Stimulated activated CD4-positive, alpha-beta T cell treated with anti-CD3 and anti-CD28 coated beads, Interleukin-12 subunit alpha, Interleukin-12 subunit beta, amount 100 ng/mL, for 48 hours (primary cell): ENCODE data around the gene MACROH2A1.

ENCODE experiments used
- DNase-seq, 3 donors: peaks; one replicate each; pipeline ENCODE4 v3.0.0-alpha.2; 2020; ENCODE audit warnings: low read depth in 2 of 3, low spot score in 1 of 3

MACROH2A1 gene

DNA sequence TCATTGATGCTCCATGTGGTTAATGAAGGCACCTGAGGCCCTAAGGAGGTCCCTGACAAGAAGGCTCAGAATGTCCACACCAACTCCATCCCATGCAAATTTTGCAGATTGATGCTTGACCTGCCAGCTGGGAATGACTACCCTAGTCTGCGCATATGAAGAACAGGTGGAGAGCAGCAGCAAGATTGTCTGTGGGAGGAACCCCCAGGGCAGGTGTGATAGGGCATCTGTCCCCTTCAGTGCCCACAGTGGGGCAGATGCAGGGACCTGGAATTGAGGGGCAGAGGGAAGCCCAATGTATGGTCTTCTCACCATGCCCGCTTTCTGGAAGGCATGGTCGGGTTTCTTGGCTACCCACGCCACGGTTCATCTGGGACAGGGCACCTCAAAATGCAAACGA is 79.6 kb downstream of the MACROH2A1 start:
- DNase-seq, result no peak

DNA sequence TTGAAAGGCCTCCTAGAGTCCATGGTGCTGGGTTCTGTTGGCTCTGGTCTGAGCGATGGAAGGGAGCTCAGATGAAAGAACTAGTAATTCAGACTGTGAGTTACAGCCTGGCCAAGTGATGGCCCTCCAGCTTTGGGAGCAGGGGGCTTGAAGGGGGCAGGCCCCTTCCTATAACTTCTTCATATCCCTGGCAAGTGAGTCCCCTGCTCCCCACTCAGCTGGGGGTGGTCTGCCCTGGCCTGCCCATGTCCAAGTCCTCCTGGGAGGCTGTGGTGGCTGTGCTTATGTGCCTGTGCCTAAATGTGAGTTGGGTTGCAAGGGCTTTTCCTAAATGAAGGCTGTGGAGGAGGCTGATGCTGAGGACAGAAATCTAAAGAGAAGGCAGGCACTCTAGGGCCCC is 80.1 kb downstream of the MACROH2A1 start:
- no peak for DNase-seq

DNA sequence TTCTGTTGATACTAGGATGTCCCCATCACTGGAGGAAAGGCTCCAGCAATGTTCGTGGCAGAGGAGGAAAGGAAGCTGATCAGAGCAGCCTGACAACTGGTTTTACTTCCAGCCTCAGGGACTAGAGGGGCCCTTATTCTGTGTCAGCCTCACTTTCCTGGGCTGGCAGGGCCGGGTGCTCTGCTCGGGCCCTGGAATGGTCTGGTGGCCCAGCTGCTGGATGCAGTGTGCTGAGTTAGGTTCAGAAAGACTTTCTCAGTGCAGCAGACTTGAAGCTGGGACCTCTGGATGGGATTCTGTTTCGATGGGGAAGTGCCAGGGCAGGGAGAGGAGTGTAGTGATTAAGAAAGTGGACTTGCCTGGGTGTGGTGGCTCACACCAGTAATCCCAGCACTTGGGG is 81.0 kb downstream of the MACROH2A1 start:
- DNase-seq, result no peak

DNA sequence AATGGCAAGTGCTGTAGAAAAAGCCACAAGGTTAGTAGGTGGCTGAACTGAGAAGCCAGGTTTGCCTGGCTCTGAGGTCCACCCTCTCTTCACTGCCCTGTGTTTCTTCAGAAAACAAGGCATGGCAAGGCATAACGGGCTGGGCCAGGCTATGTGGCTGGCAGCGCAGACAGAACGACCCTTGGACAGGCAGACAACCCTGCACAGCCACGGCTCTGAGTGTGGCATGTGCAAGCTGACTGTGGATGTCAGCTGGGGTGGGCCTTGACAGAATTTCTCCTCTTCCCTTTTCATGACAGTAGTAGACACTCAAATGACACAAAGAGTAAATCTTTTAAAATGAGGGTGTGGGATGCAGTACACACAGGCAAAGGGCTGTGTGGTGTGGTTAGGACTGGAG is 81.7 kb downstream of the MACROH2A1 start:
- no peak for DNase-seq

DNA sequence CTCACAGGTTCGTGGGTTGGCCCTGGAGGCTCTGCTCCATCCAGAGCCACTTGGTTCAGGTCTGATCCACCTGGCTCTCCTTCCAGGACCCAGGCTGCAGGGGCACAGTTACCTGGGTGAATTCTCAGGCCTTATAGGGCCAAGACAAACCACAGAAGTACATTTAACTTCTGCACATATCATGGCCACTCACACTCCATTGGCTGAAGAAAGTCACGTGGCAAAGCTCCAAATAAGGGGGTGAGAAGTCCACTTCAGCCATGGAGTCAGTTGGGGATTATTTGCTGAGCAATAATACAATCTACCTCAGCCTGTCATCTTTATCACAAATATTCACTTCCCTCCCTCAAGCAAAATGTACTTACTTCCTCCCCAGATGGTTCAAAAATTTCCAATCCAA is 83.6 kb downstream of the MACROH2A1 start:
- DNase-seq, result no peak

DNA sequence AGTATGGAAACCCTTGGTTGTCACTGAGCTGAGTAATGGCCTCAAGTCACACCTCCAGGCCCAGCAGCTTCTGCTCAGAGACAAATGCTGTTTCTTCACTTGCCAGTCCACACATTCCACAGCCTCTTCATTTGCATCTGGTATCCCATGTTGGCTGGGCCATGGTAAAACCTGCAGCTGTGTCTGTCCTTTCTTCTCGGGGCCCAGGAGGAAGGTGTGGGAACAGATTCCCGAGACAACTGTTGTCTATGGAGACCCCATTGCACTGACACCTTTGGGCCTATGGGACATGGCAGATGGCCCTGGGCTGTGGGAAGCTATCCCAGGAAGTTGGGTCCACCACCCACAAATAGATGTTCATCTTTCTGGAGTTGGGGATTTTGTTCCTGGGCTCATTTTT is 85.1 kb downstream of the MACROH2A1 start:
- DNase-seq, result no peak

DNA sequence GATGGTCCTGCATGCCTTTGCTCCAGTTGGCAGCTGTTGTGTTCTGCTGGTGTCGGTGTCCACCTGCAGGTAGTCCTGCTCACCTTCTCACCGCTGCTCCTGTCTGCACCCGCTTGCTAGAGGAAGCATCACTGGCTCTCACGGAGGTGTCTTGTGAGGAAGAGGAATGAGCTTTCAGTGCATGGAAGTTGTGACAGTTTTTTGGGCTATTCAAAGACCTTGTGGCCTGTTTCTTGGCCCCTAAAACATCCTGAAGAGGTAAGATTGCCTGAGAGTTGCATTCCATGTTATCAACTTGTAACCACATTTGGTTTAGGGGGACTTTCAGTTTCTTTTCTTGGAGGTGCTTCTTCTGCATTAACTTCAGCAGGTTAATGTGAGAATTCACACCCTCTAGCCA is 85.6 kb downstream of the MACROH2A1 start:
- no peak for DNase-seq

DNA sequence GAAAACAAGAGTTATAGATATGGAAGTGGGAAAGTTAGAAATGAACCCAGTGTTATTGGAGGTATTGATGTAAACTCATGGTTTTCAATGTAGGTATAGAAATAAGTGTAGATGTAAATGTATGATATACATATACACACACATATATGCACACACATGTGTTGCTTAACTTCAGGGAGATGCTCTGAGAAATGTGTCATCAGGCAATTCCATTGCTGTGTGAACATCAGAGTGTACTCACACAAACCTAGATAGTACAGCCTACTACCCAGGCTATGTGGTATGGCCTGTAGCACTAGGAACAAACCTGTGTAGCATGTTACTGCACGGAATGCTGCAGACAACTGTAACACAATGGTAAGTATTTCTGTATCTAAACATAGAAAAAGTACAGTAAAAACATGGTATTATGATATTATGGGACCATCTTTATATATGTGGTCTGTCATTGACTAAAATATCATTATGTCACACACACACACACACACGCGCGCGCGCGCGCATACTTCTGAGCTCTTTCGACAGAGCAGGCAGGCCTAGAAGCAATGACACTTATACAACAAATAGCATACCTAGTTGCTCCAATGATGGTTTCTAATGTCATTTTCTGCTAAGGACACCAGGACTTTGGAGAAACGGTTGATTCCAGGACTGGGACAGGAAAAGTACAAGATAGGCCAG is 86.6 kb downstream of the MACROH2A1 start:
- DNase-seq, result no peak

DNA sequence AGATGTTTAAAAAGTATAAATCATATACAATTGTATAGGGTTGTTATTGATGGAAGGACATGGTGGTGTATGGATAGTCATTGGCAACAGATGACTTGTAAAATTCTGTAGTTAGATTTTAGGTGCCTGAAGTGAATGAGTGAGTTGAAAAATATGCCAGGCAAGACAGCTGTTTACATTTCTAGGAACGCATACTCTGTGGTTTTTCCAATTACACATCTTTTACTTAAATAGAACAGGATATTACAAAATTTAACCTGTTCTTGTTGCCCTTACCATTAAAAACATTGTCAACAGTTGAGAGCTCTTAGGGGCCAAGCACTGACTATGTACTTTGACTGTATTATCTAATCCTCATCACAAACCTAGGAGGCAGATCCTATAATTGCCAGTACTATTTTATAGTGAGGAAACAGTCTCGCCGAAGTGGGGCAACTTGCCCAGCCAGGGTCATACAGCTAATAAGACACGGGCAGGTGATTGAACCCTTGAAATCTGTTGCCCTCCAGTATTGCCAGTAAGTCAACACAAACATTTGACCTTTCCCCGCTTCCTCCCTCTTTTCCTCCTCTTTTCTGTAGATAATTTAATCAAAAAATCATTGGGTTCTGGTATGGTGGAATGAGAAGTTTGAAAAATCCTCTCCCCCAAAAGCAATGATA is 88.6 kb downstream of the MACROH2A1 start:
- no peak for DNase-seq

DNA sequence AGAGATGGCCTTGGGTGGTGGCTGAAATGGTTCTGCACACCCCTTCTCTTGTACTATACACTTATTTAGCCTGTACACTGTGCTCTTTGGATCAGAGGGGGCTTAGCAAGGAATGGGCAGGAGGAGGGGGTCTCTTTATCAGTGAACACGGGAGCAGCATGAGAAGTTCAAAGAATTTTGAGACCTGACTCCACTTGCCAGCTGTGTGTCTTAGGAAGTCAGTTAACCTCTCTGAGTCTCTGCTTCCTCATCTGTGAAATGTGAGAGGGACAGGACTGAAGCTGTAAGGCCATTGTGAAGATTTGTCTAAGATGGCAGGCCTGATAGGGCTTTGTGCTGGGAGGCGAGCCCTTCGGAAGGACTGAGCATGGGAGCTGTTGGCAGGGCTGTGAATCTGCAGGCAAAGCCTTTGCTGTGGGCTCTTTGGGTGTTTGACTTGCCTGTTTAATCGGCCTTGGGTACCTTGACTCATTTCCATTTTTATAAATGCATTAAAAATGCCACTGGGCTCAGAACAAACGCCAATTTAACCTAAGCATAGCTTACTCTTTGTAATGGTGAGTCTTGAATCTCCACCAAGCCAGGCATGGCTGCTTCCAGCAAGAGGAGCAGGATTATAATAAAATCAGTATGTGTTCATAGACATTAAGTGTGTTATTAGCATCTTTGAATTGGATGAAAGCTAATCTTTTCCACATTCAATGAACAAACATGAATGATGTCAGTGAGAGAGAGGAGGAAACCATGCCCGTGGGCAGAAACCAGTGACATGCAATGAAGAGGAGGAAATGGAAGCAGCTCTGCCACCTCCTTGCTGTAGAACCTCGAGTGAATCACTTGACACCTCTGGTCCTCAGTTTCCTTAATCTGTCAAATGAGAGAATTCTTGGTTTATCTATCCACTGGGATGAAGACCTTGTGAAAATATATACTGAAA is 89.4 kb downstream of the MACROH2A1 start:
- DNase-seq, result no peak

DNA sequence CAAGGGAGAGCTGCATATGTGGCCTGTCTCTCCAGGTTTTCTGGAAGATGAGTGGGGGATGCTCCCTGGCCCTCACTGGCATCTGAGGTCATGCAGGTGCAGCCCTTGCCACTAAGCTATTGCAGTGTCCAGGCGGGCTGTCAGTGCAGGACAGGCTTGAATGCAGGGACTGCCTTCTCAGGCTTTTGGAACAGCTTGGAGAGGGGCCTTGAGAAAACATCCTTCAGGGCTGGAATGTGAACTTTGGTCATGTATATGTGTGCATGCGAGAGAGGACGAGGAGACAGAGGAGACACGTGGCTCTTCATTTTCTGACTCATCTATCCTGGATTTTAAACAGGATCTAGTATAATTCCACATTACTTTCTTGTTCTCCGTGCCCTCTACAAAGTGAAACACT is 90.3 kb downstream of the MACROH2A1 start:
- no peak for DNase-seq

DNA sequence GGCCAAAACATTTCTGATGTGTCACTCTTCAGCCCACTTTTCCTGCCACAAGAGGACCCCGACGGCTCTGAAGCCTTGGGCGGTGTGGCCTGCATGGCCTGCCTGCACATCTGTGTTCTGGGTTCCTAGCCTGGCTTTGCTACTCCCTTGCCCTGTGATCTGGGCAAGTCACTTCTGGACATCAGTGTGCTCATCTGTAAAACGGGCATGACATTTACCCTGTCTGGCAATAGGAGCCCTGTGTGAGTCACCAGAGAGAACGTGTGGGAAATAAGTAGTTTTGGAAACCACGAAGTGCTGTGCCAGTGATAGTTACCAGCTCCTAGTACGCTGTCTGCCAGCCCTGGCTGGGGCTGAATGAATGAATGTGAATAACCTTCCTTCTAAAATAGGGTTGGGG is 90.8 kb downstream of the MACROH2A1 start:
- DNase-seq, result no peak

DNA sequence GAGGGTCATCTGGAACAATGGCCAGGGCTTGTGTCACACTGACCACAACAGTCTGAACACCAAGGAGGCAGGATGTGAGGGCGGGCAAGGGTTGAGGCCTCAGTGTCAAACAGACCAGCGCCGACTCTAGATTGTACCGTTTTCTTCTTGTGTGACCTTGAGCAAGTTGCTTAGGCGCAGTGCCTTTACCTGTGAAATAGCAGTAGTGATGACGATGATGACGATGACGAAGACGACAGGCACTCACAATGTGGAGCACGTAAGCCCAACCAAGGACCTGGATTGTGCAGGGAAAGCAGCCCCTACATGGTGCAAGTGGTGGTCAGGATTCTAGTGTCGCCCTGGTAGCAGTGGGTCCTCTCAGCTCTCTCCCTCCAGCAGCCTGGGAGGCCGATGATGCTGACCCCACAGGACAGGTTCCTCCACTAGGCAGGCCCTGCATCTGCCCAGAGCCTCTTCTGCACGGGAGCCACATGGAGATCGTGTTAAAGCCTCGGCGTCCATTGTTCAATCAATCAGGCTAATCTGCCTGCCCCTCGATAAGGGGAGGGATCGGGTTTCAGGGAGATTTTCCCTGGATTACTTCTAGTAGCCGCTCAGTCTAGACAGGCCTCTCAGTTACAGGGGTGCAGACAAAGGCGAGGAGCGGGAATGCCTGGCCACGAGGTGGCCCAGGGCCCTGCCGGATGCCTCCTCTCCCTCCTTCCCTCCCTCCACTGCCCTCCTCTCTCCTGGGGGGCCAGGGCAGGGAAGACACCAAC is 91.7 kb downstream of the MACROH2A1 start:
- DNase-seq, result no peak

DNA sequence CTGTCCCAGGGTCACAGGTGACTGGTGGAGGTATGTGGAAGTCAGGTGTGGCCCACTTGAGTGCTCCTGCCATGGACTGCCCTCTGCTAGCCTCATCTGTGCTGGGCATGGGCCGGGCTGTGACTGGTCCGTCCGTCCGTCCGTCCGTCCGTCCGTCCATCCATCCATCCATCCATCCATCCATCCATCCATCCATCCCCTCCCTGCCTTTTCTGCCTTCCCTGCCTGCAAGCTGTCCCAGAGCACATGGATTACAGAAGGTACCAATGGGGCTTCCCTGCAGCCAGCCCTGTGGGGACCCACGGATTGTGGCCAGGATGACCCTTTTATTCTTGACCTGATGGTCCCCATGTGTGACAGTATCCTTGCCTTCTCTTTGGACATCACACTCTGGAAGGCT is 92.5 kb downstream of the MACROH2A1 start:
- no peak for DNase-seq

DNA sequence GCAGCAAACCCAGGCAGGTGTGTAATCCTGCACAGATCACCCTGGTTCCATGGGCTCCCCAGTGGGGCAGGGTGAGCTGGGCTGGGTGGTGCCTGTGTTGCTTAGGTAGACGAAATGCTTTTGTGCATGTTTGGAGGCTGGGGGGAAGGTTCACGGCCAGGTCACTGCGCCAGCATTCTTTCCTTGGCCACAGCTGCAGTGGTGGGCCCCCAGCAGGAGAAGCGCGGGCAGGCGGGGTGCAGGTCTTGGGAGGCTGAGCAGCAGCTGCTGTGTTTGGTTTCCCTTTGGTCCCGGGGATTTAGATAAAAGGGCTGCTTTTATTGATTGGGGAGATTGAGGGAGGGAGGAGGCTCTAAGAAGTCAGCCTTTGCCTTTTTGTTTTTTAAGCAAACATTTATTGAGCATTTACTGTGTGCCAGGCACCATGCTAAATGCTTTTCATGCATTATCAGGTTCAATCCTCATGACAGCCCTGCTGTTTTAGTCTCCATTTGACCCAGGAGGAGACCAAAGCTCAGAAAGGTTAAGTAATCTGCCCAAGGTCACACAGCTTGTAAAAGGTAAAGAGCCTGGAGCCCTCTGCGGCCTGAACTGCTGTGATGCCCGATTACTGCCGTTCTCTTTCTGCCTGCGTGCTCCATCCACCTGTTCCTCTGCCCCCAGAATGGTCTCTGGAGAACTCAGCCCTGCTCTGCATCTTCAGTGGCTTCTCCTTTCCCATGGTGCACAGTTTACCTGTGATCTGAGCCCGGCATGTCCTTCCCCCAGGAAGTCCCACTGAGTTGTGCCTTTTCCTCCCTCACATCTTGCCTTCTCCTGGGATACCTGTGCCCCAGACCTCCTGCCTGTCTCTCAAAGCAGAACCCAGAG is 94.4 kb downstream of the MACROH2A1 start:
- DNase-seq, result no peak

DNA sequence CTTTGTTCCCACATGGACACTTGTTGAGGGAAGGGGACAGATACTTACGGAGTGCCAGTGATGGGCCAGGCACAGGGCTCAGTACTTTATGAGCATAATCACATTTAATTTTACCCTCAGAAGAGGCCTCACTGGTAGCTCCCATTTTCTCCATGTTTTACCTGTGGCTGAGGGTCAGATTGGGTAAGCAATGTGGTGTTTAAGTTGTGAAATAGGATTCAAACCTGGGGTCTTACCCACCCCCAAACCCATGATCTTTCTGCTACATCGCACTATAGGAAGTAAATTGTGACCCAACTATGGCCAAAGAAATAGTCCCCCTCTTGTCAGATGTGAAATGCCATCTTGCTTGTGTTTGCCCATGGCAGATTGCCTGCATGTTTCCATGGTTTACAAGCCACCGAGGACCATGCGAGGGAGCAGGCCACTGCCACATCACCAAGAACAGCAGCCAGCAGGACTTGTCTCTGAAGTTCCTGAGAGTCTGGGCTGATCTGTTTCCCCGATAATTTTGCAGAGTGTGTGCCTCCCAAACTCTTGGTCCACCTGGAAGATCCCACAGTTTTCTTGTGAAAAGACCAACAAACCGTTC is 95.4 kb downstream of the MACROH2A1 start:
- no peak for DNase-seq

DNA sequence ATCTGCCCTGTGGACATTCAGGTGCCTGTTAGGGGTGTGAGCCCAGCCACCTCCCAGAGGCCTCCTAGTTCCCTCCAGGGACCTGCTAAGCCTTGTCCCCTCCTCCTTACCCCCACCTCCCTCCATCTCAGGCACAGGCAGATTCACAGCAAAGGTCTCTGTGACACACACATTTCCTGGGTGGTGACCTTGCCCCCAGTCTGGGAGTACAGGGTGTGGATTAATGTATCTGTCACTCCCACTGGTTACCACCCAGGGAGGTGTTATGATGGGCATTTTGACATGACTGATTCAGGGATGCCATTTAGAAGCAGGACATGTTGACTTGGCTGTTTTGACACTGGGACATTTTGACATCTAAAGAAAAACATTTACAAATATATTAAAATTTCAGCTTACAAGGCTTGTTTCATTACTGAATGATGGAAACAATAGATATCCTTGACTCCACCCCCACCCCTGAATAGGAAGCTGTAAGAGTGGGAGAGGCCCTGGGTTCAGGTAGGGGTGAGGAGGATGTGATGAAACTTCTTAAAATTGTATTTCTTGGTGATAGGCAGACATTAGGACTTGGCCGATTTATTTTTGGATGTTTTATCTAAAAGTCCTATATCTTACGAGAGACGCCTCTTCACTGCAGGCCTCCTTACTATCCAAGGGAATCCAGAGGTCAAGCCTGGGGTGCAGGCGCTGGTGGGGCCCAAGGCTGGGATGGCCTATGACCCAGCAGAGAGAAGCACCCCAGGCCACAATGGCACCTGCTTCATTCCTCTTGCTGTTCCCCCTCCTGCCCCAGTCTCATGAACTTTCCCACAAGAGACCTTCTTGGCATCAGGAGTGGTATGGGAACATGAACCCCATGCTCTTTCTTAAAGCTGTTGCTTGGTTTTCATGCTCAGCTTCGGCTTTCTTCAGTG is 101.9 kb downstream of the MACROH2A1 start:
- DNase-seq, result no peak

DNA sequence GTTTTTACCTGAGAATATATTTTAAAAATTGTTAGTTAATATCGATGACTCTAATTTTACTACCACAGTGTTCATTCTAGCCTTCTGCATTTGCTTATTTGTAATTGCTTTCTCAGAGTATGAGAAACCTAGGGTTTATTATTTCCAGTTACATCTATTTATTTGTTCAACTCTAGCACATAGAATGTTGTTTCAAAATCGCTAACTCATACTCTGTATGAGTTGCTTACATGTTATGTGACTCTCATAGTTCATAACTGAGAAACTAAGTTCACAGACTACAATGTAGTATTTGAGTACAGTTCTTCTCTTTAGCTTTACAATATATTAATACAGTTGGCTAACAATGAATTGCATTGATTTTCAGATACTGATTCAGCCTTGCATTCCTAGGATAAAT is 103.2 kb downstream of the MACROH2A1 start:
- no peak for DNase-seq

DNA sequence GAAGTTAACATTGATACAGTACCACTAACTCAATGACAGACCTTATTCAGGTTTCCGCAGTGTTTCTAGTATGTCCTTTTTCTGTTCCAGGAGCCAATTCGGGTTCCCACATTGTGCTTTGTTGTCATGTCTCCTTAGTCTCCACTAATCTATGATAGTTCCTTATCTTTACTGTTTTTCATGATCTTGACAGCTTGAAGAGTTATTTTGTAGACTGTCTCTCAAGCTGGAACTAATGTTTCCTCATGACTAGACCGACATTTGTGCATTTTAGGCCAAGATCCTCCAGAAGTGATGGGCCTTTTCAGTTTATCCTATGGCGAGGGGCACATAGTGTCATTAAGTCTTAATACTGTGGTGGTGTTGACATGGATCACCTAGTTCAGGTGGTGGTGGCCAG is 104.2 kb downstream of the MACROH2A1 start:
- DNase-seq, result no peak
